ENCODE data around the gene ADGRG2. TPM values are rescaled to one million over a fixed set of nuclear protein-coding genes. Genes with fewer than 3 reads are reported as not detected.
"Not testable (repeated sequence)": the region's sequence is repeated elsewhere in the genome, so short reads cannot be mapped to it uniquely, and the experiment has no call there.

Gene ADGRG2
- total and polyA plus RNA-seq, 2 donors (not counting 1 experiment from before 2014, with no cell fraction given) = not detected

GRCh38 chrX:19019996-19020395 lies 102.3 kb downstream of the ADGRG2 start:
- no peaks in the 10 kb centered on the region for H3K27me3 ChIP-seq (replicated peaks in 1 of 4; ENCODE audit: control extremely low read depth in 1 of 4, control insufficient read depth in 3 of 4, insufficient read depth in 4 of 4, low read length in 3 of 4)
- no peak for TF ChIP-seq EZH2 (IDR thresholded peaks at IDR 0.05; ENCODE audit: borderline replicate concordance, insufficient read depth, low read depth, low read length, poor library complexity, severe bottlenecking)
- no peak for TF ChIP-seq CTCF (IDR thresholded peaks at IDR 0.05)
- H3K4me1 ChIP-seq (ENCODE audit: control insufficient read depth in 2 of 2, insufficient read depth in 2 of 2, low read length in 2 of 2) = no peaks in the 10 kb centered on the region
- intact Hi-C loops (cut with micrococcal nuclease) = no loop called here
- Mint-ChIP-seq H3K4me1 (no peaks in the 10 kb centered on the region), H3K9me3 (ENCODE audit: insufficient read depth) (no peaks in the 10 kb centered on the region), H3K27me3 (no peaks in the 10 kb centered on the region), H3K27ac (no peak overlapping the region), H3K4me3 (no peak overlapping the region)
- no peak overlapping the region for H3K27ac ChIP-seq (ENCODE audit: low read length in 2 of 2)
- no peak overlapping the region for H3K4me3 ChIP-seq (ENCODE audit: control extremely low read depth in 1 of 5, extremely low read depth in 1 of 5, insufficient read depth in 1 of 5, low read depth in 2 of 5, low read length in 4 of 5)
- DNase-seq (no peak), ATAC-seq (ENCODE audit: low read depth) (no peak)
- H3K9ac ChIP-seq (ENCODE audit: low read length) = no peak overlapping the region
- H3K36me3 ChIP-seq (replicated peaks in 1 of 2; ENCODE audit: control extremely low read depth in 1 of 2, control insufficient read depth in 1 of 2, extremely low read depth in 1 of 2, insufficient read depth in 2 of 2, low read length in 1 of 2) = no peaks in the 10 kb centered on the region
- H3K4me2 ChIP-seq (replicated peaks; ENCODE audit: low read depth, low read length, poor library complexity, severe bottlenecking) = no peak overlapping the region
- H3K79me2 ChIP-seq (ENCODE audit: control insufficient read depth, insufficient read depth, low read length) = no peaks in the 10 kb centered on the region
- POLR2A ChIA-PET = no interaction called here
- no CpG with 5 or more reads among the region's 2 CpGs for WGBS (ENCODE audit: insufficient coverage)
- no peaks in the 10 kb centered on the region for H3K9me3 ChIP-seq (ENCODE audit: control extremely low read depth in 1 of 3, control insufficient read depth in 2 of 3, insufficient read depth in 1 of 3, low read length in 2 of 3)
- H4K20me1 ChIP-seq (ENCODE audit: control insufficient read depth, insufficient read depth, low read length, poor library complexity, severe bottlenecking) = no peaks in the 10 kb centered on the region
- H2AFZ ChIP-seq (ENCODE audit: insufficient read depth, low read depth, low read length, poor library complexity, severe bottlenecking) = no peak overlapping the region
- CTCF ChIA-PET = no interaction called here

- no peaks in the 10 kb centered on the region for H3K9me3 ChIP-seq (ENCODE audit: control extremely low read depth in 1 of 3, control insufficient read depth in 2 of 3, insufficient read depth in 1 of 3, low read length in 2 of 3)
- Mint-ChIP-seq H3K9me3 (ENCODE audit: insufficient read depth) (no peaks in the 10 kb centered on the region), H3K4me3 (no peak overlapping the region), H3K27ac (no peak overlapping the region), H3K4me1 (no peaks in the 10 kb centered on the region), H3K27me3 (no peaks in the 10 kb centered on the region)
- no peaks in the 10 kb centered on the region for H3K27me3 ChIP-seq (replicated peaks in 1 of 4; ENCODE audit: control extremely low read depth in 1 of 4, control insufficient read depth in 3 of 4, insufficient read depth in 4 of 4, low read length in 3 of 4)
- no peaks in the 10 kb centered on the region for H4K20me1 ChIP-seq (ENCODE audit: control insufficient read depth, insufficient read depth, low read length, poor library complexity, severe bottlenecking)
- ATAC-seq (ENCODE audit: low read depth) (no peak), DNase-seq (no peak)
- no peak overlapping the region for H3K4me3 ChIP-seq (ENCODE audit: control extremely low read depth in 1 of 5, extremely low read depth in 1 of 5, insufficient read depth in 1 of 5, low read depth in 2 of 5, low read length in 4 of 5)
- TF ChIP-seq CTCF (IDR thresholded peaks at IDR 0.05) (no peak), EZH2 (IDR thresholded peaks at IDR 0.05; ENCODE audit: borderline replicate concordance, insufficient read depth, low read depth, low read length, poor library complexity, severe bottlenecking) (no peak)
- no peak overlapping the region for H3K27ac ChIP-seq (ENCODE audit: low read length in 2 of 2)
- intact Hi-C loops (cut with micrococcal nuclease) = no loop called here
- ChIA-PET POLR2A (no interaction called here), CTCF (interaction anchor here (0.7 kb wide), 1 partner anchor 635 kb away, joined by 3 read pairs; no protein-coding TSS in a partner anchor)
- H3K79me2 ChIP-seq (ENCODE audit: control insufficient read depth, insufficient read depth, low read length) = no peaks in the 10 kb centered on the region
- no peak overlapping the region for H2AFZ ChIP-seq (ENCODE audit: insufficient read depth, low read depth, low read length, poor library complexity, severe bottlenecking)
- no CpG with 5 or more reads among the region's 3 CpGs for WGBS (ENCODE audit: insufficient coverage)
- no peak overlapping the region for H3K4me2 ChIP-seq (replicated peaks; ENCODE audit: low read depth, low read length, poor library complexity, severe bottlenecking)
- H3K4me1 ChIP-seq (ENCODE audit: control insufficient read depth in 2 of 2, insufficient read depth in 2 of 2, low read length in 2 of 2) = no peaks in the 10 kb centered on the region
- no peaks in the 10 kb centered on the region for H3K36me3 ChIP-seq (replicated peaks in 1 of 2; ENCODE audit: control extremely low read depth in 1 of 2, control insufficient read depth in 1 of 2, extremely low read depth in 1 of 2, insufficient read depth in 2 of 2, low read length in 1 of 2)
- no peak overlapping the region for H3K9ac ChIP-seq (ENCODE audit: low read length)
Observed at GRCh38 chrX:19017271-19017670, 105.0 kb downstream of the ADGRG2 start.

GRCh38 chrX:19016614-19017013 lies 105.7 kb downstream of the ADGRG2 start:
- WGBS (ENCODE audit: insufficient coverage) = 94% methylated on average over 4 of the region's 8 CpGs
- CTCF ChIA-PET = not testable (repeated sequence)

More at GRCh38 chrX:19016614-19017013, 105.7 kb downstream of the ADGRG2 start:
- H2AFZ ChIP-seq (ENCODE audit: insufficient read depth, low read depth, low read length, poor library complexity, severe bottlenecking); H3K27me3 ChIP-seq (replicated peaks in 1 of 4; ENCODE audit: control extremely low read depth in 1 of 4, control insufficient read depth in 3 of 4, insufficient read depth in 4 of 4, low read length in 3 of 4); H3K27ac Mint-ChIP-seq; intact Hi-C loops (cut with micrococcal nuclease); ATAC-seq (ENCODE audit: low read depth); H3K79me2 ChIP-seq (ENCODE audit: control insufficient read depth, insufficient read depth, low read length); H3K4me1 ChIP-seq (ENCODE audit: control insufficient read depth in 2 of 2, insufficient read depth in 2 of 2, low read length in 2 of 2); H3K9me3 ChIP-seq (ENCODE audit: control extremely low read depth in 1 of 3, control insufficient read depth in 2 of 3, insufficient read depth in 1 of 3, low read length in 2 of 3); H3K27ac ChIP-seq (ENCODE audit: low read length in 2 of 2); H4K20me1 ChIP-seq (ENCODE audit: control insufficient read depth, insufficient read depth, low read length, poor library complexity, severe bottlenecking); H3K27me3 Mint-ChIP-seq; DNase-seq; H3K36me3 ChIP-seq (replicated peaks in 1 of 2; ENCODE audit: control extremely low read depth in 1 of 2, control insufficient read depth in 1 of 2, extremely low read depth in 1 of 2, insufficient read depth in 2 of 2, low read length in 1 of 2); H3K9ac ChIP-seq (ENCODE audit: low read length); H3K4me2 ChIP-seq (replicated peaks; ENCODE audit: low read depth, low read length, poor library complexity, severe bottlenecking); H3K4me1 Mint-ChIP-seq; H3K9me3 Mint-ChIP-seq (ENCODE audit: insufficient read depth); H3K4me3 Mint-ChIP-seq; H3K4me3 ChIP-seq (ENCODE audit: control extremely low read depth in 1 of 5, extremely low read depth in 1 of 5, insufficient read depth in 1 of 5, low read depth in 2 of 5, low read length in 4 of 5); POLR2A ChIA-PET: not testable (repeated sequence)

Measured in B cell (primary cell).